Coronary artery (tissue), 2 donors: ENCODE results near the gene LARP4B.
"Not testable (repeated sequence)": the region's sequence is repeated elsewhere in the genome, so short reads cannot be mapped to it uniquely, and the experiment has no call there.

Experiments
- DNase-seq: peaks from one replicate; pipeline ENCODE4 v3.0.0-alpha.2; 2017; ENCODE audit warnings: low spot score
- H3K27ac ChIP-seq, 2 donors: fragments of 200-600 bp; sonication (generic); one replicate each; pipeline ENCODE4 v1.5.1; 2016 to 2019
- H3K4me3 ChIP-seq: fragments of 200-600 bp; sonication (generic); 2 replicates; pipeline ENCODE4 v1.5.1; 2016; ENCODE audit warnings: mild to moderate bottlenecking, moderate library complexity
- TF ChIP-seq, protein P1 (sequence below): fragments of 200-600 bp; sonication (generic); IDR thresholded peaks from one replicate; pipeline ENCODE4 v1.5.1; 2019; ENCODE audit warnings: antibody characterized with exemption

Gene LARP4B

DNA sequence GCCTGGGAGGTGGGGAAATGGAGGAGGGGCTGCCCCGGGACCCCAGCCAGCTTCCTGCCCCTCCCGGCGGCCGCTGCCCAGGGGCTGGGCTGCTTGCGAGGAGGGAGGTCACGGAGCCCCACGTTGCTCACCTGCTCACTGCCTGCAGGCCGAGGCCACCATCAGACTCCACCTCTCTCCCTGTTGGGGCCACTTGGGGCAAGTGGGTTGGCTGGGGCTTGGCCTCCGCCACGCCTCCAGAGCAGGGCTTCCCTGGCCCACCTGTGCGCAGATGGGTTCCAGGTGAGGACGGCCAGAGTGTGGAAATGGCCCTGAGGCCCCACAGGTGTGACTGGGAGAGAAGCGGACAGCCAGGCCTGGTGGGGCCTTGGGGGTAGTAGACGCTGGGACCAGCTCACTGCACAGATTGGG lies 159.3 kb downstream of the LARP4B start:
- TF ChIP-seq, protein P1, sequence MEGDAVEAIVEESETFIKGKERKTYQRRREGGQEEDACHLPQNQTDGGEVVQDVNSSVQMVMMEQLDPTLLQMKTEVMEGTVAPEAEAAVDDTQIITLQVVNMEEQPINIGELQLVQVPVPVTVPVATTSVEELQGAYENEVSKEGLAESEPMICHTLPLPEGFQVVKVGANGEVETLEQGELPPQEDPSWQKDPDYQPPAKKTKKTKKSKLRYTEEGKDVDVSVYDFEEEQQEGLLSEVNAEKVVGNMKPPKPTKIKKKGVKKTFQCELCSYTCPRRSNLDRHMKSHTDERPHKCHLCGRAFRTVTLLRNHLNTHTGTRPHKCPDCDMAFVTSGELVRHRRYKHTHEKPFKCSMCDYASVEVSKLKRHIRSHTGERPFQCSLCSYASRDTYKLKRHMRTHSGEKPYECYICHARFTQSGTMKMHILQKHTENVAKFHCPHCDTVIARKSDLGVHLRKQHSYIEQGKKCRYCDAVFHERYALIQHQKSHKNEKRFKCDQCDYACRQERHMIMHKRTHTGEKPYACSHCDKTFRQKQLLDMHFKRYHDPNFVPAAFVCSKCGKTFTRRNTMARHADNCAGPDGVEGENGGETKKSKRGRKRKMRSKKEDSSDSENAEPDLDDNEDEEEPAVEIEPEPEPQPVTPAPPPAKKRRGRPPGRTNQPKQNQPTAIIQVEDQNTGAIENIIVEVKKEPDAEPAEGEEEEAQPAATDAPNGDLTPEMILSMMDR = no peak
- H3K27ac ChIP-seq = no peak overlapping the region
- no peak overlapping the region for H3K4me3 ChIP-seq
- no peak for DNase-seq

DNA sequence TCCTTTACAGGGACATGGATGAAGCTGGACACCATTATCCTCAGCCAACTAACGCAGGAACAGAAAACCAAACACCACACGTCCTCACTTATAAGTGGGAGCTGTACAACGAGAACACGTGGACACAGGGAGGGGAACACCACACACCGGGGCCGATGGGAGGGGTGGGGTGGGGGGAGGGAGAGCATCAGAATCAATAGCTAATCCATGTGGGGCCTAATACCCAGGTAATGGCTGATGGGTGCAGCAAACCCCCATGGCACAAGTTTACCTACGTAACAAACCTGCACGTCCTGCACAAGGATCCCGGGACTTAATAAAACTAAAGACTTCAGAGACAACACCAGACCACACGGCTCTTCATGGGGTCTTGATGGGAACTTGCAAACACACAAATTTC lies 159.9 kb downstream of the LARP4B start:
- TF ChIP-seq, protein P1 = no peak
- no peak overlapping the region for H3K4me3 ChIP-seq
- H3K27ac ChIP-seq = no peak overlapping the region
- no peak for DNase-seq

DNA sequence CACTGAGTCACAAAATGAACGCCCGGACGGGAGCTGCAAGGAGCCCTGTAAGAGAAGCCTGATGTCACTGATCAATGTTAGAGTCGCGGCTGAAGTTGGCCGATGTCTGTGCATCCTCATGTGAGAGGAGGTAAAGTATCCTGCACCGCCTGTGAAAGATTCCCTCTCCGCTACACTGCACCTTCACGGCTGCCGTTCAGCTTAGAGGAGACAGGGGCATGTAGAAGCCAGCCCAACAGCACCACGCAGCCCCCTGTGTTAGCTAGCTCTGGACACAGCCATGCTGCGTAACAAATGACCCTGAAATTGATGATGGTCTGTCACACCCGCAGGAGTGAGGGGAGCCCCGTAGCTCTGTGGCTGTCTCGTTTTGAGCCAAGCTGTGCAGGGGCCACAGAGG lies 160.5 kb downstream of the LARP4B start:
- Histone ChIP-seq H3K27ac (no peak overlapping the region), H3K4me3 (no peak overlapping the region)
- TF ChIP-seq, protein P1 = no peak
- DNase-seq = no peak

DNA sequence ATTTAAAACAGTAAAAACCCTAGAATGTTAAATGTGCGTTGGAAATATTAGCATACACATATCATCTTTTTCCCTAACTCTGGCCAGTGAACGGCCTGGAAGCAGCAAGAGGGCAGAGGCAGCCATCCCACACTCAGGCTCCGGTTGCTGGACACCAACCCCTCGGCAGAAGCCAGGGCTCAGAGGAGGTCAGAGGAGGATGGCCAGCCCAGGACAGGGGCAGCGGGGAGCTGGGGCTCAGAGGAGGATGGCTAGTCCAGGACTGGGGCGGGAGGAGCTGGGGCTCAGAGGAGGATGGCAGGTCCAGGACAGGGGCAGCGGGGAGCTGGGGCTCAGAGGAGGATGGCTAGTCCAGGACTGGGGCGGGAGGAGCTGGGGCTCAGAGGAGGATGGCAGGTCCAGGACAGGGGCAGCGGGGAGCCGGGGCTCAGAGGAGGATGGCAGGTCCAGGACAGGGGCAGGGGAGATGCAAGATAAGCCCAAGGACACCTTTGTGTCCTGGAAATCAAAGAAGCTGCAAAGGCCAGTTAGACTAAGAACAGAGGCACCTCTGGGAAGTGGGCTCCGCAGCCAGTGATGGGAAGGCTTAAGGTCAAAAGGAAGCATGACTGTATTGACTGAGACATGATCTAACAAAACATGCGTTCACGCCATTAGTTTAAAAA lies 161.3 kb downstream of the LARP4B start:
- H3K27ac ChIP-seq, H3K4me3 ChIP-seq, DNase-seq: not testable (repeated sequence)

DNA sequence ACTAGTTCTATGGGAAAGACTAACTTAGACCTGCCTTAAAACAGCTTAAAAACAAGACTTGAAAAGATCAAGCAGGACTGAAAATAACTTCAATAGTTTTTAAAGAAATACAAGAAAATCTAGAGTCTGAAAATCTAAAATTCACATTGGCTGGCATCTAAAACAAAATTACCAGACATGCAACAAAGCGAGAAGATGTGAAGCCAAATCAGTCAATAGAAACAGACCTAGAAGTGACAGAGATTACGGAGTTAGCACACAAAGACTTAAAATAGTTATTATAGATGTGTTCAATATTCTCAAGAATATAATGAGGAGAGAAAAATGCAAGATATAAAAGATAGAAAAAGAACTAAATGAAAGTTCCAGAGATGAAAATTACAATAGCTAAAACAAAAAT lies 163.7 kb downstream of the LARP4B start:
- H3K4me3 ChIP-seq = no peak overlapping the region
- TF ChIP-seq, protein P1 = no peak
- no peak overlapping the region for H3K27ac ChIP-seq
- no peak for DNase-seq

DNA sequence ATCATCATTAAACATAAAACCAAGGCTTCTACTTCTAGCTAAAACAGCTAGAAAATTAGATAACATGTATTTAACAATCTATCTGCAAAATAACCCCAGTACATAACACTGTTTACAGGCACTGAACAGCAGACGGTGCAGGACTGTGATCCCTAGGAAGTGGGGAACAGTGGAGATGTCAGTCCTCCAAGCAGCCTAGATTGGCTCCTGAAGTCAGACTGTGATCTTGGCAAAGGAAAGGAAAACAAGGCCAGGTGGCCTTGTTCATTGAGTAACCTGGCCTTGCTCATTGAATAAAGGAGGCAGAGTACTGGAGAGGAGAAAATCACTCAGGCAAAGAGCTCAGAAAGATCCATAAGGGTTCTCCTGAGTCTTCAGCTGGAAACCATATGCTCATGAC lies 164.3 kb downstream of the LARP4B start:
- no peak overlapping the region for H3K27ac ChIP-seq
- no peak for DNase-seq
- TF ChIP-seq, protein P1 = no peak

DNA sequence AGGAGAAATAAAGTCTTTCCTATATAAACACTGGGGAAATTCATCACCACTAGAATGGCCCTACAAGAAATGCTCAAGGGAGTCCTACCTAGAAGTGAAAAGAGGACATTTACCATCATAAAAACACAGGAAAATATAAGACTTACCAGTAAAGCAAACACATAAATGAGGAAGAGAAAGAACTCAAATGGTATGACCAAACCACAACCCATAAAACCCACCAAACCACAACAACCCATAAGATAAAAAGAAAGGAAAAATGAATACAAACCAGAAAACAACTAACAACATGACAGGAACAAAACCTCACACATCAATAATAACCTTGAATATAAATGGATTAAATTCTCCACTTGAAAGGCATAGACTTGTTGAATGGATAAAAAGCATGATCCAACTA lies 170.1 kb downstream of the LARP4B start:
- no peak for DNase-seq
- TF ChIP-seq, protein P1 = no peak
- no peak overlapping the region for H3K4me3 ChIP-seq
- H3K27ac ChIP-seq = no peak overlapping the region

More for the DNA sequence above, 164.3 kb downstream of the LARP4B start:
- H3K4me3 ChIP-seq = no peak overlapping the region
